Lower lobe of right lung (tissue), 2 donors: Measurements from ENCODE around the gene PRKCZ. TPM values are rescaled to one million over a fixed set of nuclear protein-coding genes. Genes with fewer than 3 reads are reported as not detected.

ENCODE experiments used
- ATAC-seq, 2 donors: fragments of 200-7000 bp; cut with Tn5 transposase; one replicate each; pipeline ENCODE4 v1.9.1; 2020 to 2022; ENCODE audit warnings: mild to moderate bottlenecking in 2 of 2, moderate library complexity in 2 of 2
- DNase-seq: peaks from one replicate; pipeline ENCODE4 v3.0.0-alpha.2; 2020
- H3K27ac ChIP-seq: fragments of 200-600 bp; one replicate; pipeline ENCODE4 v1.8.0; 2022
- H3K27me3 ChIP-seq: fragments of 200-600 bp; one replicate; pipeline ENCODE4 v1.8.0; 2022; ENCODE audit warnings: low read depth
- H3K36me3 ChIP-seq: fragments of 200-600 bp; one replicate; pipeline ENCODE4 v1.8.0; 2022; ENCODE audit warnings: mild to moderate bottlenecking
- H3K4me1 ChIP-seq: fragments of 200-600 bp; one replicate; pipeline ENCODE4 v1.8.0; 2022
- H3K4me3 ChIP-seq: fragments of 200-600 bp; one replicate; pipeline ENCODE4 v1.8.0; 2022; ENCODE audit warnings: mild to moderate bottlenecking
- H3K9me3 ChIP-seq: fragments of 200-600 bp; one replicate; pipeline ENCODE4 v1.8.0; 2022
- CTCF ChIP-seq: fragments of 200-600 bp; IDR thresholded peaks from one replicate; pipeline ENCODE4 v1.8.0; 2022; ENCODE audit warnings: antibody characterized with exemption, mild to moderate bottlenecking
- intact Hi-C: fragments of 100-400 bp; cut with DNase I; formaldehyde crosslinking; loops from one replicate; pipeline ENCODE4 v1.11.0; 2022
- total RNA-seq: library from RNA; stranded (reverse); fragmentation: NEBNext Ultra II Directional; extraction: Animal tissue kit (Norgen Biotek cat#: 25700); gene quantifications from one replicate; pipeline ENCODE4 v1.2.1, GENCODE V29; 2021
- donor health status: DM: no; HTN: yes; CAD: no; lungs with severe emphysema.

PRKCZ gene
- total RNA-seq, 1 donor from 2014 or later, result 97.6 TPM

DNA sequence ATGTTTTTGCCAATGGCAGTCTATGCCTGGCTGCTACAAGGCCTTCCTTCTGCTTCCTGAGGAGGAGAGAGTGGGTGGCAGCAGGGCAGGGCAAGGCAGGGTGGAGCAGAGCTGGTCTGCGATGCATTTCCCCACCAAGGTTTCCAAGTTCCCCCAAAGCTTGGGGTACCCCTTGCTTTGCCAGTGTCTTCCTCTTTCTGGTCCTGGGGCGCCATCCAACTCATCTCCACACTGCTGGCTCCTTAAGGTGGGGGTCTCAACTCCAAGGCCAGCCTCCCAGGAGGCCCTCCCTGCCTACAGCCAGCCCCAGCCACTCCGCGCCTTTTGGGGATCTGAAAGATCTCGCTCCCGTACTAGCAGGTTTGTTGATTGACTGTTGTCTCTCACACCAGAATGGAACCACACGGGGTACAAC, 174.0 kb downstream of the PRKCZ start:
- DNase-seq (peak; percentile 52), ATAC-seq (no peak)
- Histone ChIP-seq H3K4me3 (no peak overlapping the region), H3K27me3 (no peaks in the 10 kb centered on the region), H3K9me3 (no peaks in the 10 kb centered on the region), H3K36me3 (no peaks in the 10 kb centered on the region), H3K4me1 (peaks cover 13% of the 10 kb centered on the region), H3K27ac (no peak overlapping the region)
- intact Hi-C loops, result no loop called here
- TF ChIP-seq CTCF, result no peak

- no peak for ATAC-seq
- intact Hi-C loops, result no loop called here
Measured at GRCh38 chr1:2224631-2225428, 174.6 kb downstream of the PRKCZ start.

DNA sequence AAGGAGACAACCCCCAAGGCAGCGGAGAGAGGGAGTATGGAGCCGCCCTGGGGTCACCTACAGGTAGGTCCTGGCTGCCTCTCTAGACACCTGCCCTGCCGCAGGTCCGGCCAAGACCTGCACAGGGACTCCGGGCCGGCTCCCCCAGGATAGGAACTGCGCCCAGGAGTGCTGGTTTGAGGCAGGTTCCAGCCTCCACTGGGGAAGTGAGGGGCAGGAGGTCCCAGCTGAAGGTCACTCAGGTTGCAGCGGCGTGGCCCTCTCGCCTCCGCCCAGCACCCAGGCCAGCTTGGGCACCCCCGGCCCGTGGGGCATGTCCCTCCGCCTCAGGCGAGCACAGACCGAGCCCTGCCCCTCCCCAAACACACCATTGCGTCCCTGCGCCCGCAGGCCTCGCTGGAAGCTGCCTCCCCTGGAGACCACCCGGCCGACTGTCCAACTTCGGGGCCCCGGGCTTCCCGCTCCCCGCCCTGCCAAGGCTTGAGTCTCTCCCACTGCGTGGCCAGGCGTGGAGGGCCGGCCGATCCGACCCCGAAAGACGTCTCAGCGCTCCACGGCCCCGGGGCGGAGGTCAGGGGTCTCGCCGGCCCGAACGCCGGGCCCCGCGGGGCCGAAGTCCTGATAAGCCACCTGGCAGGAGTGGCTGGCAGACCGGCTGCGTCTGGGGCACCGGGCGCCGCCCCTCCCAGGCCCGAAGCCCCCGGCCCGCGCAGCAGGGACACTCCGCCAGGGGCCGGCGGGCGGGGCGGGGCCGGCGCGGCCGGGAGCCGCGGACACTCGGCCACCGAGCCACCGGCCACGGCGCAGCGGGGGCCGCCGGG, 176.5 kb downstream of the PRKCZ start:
- intact Hi-C loops, result no loop called here
- DNase-seq, result peak; percentile 63
- peak overlapping the region; percentile 98 for H3K27ac ChIP-seq
- ATAC-seq, result peak; percentile 0 to 2
- no peaks in the 10 kb centered on the region for H3K9me3 ChIP-seq
- no peaks in the 10 kb centered on the region for H3K36me3 ChIP-seq
- peak overlapping the region; percentile 61 for H3K4me3 ChIP-seq
- H3K4me1 ChIP-seq, result peaks cover 34% of the 10 kb centered on the region
- no peak for TF ChIP-seq CTCF
- H3K27me3 ChIP-seq, result no peaks in the 10 kb centered on the region

More at GRCh38 chr1:2224631-2225428, 174.6 kb downstream of the PRKCZ start:
- H3K27me3 ChIP-seq, result no peaks in the 10 kb centered on the region
- no peak overlapping the region for H3K27ac ChIP-seq
- TF ChIP-seq CTCF, result no peak
- no peaks in the 10 kb centered on the region for H3K9me3 ChIP-seq
- H3K4me1 ChIP-seq, result peaks cover 15% of the 10 kb centered on the region
- no peak overlapping the region for H3K4me3 ChIP-seq
- H3K36me3 ChIP-seq, result no peaks in the 10 kb centered on the region
- DNase-seq, result peak; percentile 48

DNA sequence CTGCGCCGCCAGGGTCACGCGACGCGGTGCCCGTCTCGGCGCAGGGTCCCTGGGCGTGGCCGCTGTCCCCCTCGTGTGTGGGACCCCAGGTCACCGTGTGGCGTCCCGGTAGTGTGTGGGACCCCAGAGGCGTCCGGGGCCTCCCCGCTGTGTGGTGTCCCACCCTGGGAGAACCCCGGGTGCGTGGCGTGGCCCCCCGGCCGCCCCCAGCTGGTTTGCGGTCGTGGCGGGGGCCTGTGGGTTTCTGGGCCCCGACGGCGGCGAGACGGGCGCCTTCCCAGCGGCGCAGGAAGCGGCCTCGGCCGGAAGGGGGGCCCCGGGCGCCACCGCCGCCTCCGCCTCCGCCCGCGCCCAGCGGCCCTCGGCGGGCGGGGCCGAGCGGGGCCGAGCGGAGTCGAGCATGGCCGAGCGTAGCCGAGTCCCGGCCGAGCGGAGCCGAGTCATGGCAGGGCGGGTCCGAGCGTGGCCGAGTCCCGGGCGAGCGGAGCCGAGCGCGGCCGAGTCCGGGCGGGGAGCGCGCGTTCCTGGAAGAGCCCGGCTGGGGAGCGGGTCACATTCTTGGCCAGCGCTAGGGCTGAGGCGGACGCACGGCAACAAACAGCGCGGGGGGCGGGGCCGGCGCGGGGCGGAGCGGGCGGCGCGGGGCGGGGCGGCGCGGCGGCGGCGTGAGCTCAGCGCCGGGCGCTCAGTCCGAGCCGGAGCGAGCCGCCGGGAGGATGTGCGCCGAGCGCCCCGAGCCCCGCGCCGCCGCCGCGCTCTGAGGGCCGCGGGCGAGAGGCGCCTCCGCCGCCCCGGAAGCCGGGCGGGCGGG, 177.3 kb downstream of the PRKCZ start:
- Histone ChIP-seq H3K36me3 (no peaks in the 10 kb centered on the region), H3K4me3 (peak overlapping the region; percentile 61), H3K4me1 (peaks cover 42% of the 10 kb centered on the region), H3K27me3 (no peaks in the 10 kb centered on the region), H3K27ac (peak overlapping the region; percentile 98), H3K9me3 (no peaks in the 10 kb centered on the region)
- no peak for TF ChIP-seq CTCF
- ATAC-seq (peak; percentile 91 to 95), DNase-seq (peak; percentile 97)
- intact Hi-C loops, result no loop called here

DNA sequence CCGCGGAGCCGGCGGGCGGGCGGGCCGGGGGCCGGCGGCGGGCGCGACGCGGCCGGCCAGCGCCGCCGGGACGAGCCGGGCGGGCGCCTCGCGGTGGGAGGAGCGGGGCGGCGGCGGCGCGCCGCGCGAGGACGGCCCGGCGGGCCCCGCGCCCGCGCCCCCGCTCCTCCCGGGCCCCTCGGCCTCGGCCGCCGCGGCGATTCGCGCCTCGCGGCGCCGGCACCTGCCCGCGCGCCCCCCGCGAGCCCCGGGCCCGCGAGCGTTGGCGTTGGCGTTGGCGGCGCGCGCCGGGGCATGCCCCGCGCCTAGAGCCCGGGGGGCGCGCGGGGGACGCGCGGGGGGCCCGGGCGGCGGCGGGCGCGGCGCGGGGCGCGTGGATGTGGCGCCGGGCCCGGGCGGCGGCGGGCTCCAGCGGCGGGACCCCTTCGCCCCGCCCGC, 178.0 kb downstream of the PRKCZ start, which contains the start of gene SKI:
Gene SKI, plus strand, starts transcription at position 163 of the 438 bp plus-strand sequence. CDS start 448 bp downstream, outside the sequence.
- no peak for TF ChIP-seq CTCF
- Histone ChIP-seq H3K27ac (peak within 1 kb of the TSS; percentile 98), H3K36me3 (no peaks in the 10 kb centered on the region), H3K4me1 (peaks cover 48% of the 10 kb centered on the region), H3K4me3 (peak within 1 kb of the TSS; percentile 64), H3K9me3 (no peaks in the 10 kb centered on the region), H3K27me3 (no peaks in the 10 kb centered on the region)
- intact Hi-C loops, result no loop called here
- no peak for DNase-seq
- ATAC-seq, result no peak
